22Rv1 (cell line): ENCODE measurements around the gene ARHGAP18.

Experiments
- H3K27ac ChIP-seq: fragments of 450-650 bp; 2 replicates; pipeline ENCODE4 v1.5.1; 2017
- CTCF ChIP-seq: fragments of 450-650 bp; IDR thresholded peaks from 2 replicates; pipeline ENCODE4 v1.5.1; 2017; ENCODE audit warnings: mild to moderate bottlenecking
- ZFX ChIP-seq: fragments of 450-650 bp; IDR thresholded peaks from 2 replicates; pipeline ENCODE4 v1.6.1; 2017; ENCODE audit warnings: antibody characterized with exemption, borderline replicate concordance

The ARHGAP18 gene

GRCh38 chr6:129558248-129558647, 151.7 kb downstream of the ARHGAP18 start:
- H3K27ac ChIP-seq: no peak overlapping the region
- no peak for TF ChIP-seq ZFX
- no peak for TF ChIP-seq CTCF

DNA sequence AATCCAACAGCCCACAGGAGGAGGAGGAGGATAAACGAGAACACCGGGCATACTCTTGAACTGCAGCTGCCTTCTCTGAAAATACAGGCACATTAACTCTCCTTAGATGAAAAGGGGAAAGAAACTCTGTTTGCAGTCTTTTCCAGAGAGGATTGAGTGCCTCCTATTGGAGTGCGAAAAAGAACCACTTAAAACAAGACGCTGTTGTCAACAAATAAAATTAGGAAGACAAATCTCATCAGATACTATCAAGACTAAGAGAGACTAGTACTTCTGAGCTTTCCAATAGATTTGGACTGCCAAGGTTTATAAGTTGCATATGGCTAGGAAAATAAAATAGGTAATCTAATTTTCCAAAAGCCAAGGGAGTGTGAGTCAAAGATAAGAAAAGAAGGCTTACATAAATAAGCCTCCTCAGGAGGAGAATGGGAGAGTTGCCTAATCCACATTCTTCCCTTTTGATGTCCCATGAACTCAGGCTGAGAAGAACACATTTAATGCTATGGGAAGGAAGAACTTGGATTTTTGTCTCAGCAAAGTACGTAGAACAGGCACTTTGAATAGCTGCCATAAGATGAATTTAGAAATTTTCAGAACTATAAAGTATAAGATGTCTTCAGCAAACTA, 154.7 kb downstream of the ARHGAP18 start:
- TF ChIP-seq ZFX: no peak
- no peak overlapping the region for H3K27ac ChIP-seq

DNA sequence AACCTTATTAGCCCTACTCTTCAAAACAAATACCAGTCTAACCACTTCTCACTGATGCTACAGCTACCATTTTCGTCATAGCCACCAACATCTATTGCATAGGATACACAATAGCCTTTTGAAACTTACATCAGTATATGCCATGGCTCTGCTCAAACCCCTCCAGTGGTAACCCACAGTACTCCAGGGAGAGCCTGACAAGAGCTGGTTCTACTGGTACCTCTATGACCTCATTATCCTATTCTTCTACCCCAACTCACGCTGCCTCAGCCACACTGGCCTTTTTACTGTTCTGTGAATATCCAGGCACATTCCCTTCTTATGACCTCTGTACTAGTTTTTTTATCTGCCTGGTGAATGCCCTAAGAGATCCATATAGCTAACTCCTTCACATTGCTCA, 157.6 kb downstream of the ARHGAP18 start:
- TF ChIP-seq ZFX: no peak
- no peak for TF ChIP-seq CTCF
- no peak overlapping the region for H3K27ac ChIP-seq

GRCh38 chr6:129551486-129551885, 158.5 kb downstream of the ARHGAP18 start:
- H3K27ac ChIP-seq: no peak overlapping the region
- no peak for TF ChIP-seq CTCF

GRCh38 chr6:129546702-129547101, 163.3 kb downstream of the ARHGAP18 start:
- TF ChIP-seq ZFX (no peak), CTCF (no peak)
- H3K27ac ChIP-seq: no peak overlapping the region

- TF ChIP-seq CTCF (no peak), ZFX (no peak)
- H3K27ac ChIP-seq: no peak overlapping the region
These were observed 164.9 kb downstream of the ARHGAP18 start for GRCh38 chr6:129544892-129545612.

DNA sequence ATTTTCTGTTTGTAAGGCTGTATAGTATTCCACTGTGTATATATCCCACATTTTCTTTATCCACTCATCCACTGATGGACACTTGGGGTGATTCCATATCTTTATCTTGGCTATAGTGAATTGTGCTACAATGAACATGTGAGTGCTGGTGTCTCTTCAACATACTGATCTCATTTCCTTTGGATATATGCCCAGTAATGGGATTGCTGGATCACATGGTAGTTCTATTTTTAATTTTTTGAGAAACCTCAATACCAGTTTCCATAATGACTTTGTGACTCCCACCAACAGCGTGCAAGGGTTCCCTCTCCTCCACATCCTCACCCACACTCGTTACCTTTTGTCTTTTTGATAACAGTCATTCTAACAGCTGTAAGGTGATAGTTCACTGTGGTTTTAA, 166.0 kb downstream of the ARHGAP18 start:
- no peak overlapping the region for H3K27ac ChIP-seq

More for the DNA sequence above, 166.0 kb downstream of the ARHGAP18 start:
- TF ChIP-seq ZFX (no peak), CTCF (no peak)
